Neural progenitor cell (in vitro differentiated cells): Measurements from ENCODE around the gene HMCN1.

Experiments used
- EZH2 ChIP-seq: fragments of 200-600 bp; sonication (generic); IDR thresholded peaks from 2 replicates; pipeline ENCODE4 v1.6.1; 2017; ENCODE audit warnings: antibody characterized with exemption, mild to moderate bottlenecking, moderate library complexity
- TF ChIP-seq, protein P1 (sequence below): fragments of 200-600 bp; sonication (generic); IDR thresholded peaks from 2 replicates; pipeline ENCODE4 v1.5.1; 2017; ENCODE audit warnings: antibody characterized with exemption, mild to moderate bottlenecking

DNA sequence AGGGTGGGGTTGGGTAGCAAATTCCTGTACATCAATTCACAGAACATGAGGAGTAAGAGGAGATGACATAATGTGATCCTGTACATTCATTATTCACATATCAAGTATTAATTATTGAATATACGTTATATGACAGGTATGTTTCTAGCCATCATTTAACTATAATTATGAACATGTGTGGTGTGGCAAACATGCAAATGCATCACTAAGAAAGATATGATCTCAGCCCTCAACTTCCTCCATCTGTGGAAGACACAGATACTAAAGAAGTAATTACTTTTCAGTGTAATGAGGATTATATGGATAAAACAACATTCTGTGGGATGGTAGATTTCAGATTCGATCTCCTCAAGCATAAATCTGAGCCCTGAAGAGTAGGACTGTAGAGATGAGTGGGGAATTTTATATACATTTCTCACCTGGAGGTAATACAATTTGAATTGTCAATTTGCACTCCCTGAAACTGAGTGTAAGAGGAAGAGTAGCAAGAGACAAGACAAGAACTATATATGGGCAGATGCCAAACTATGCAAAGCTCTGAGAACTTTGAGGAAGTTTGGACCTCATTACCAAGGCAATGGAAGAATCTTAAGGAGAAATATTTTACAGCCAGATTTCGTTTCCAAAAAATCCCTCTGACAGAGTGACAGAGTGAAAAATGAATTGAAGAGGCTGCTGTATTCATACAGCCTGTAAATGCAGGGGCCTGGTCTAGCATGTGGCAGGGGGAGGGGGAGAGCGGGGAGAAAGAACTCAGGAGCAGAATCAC is 365.3 kb downstream of the HMCN1 start:
- TF ChIP-seq, protein P1, sequence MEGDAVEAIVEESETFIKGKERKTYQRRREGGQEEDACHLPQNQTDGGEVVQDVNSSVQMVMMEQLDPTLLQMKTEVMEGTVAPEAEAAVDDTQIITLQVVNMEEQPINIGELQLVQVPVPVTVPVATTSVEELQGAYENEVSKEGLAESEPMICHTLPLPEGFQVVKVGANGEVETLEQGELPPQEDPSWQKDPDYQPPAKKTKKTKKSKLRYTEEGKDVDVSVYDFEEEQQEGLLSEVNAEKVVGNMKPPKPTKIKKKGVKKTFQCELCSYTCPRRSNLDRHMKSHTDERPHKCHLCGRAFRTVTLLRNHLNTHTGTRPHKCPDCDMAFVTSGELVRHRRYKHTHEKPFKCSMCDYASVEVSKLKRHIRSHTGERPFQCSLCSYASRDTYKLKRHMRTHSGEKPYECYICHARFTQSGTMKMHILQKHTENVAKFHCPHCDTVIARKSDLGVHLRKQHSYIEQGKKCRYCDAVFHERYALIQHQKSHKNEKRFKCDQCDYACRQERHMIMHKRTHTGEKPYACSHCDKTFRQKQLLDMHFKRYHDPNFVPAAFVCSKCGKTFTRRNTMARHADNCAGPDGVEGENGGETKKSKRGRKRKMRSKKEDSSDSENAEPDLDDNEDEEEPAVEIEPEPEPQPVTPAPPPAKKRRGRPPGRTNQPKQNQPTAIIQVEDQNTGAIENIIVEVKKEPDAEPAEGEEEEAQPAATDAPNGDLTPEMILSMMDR = no peak
- TF ChIP-seq EZH2 = no peak
